Measurements from ENCODE around the gene CDHR5.
"Not testable (repeated sequence)": the region's sequence is repeated elsewhere in the genome, so short reads cannot be mapped to it uniquely, and the experiment has no call there.

CDHR5 gene, protein sequence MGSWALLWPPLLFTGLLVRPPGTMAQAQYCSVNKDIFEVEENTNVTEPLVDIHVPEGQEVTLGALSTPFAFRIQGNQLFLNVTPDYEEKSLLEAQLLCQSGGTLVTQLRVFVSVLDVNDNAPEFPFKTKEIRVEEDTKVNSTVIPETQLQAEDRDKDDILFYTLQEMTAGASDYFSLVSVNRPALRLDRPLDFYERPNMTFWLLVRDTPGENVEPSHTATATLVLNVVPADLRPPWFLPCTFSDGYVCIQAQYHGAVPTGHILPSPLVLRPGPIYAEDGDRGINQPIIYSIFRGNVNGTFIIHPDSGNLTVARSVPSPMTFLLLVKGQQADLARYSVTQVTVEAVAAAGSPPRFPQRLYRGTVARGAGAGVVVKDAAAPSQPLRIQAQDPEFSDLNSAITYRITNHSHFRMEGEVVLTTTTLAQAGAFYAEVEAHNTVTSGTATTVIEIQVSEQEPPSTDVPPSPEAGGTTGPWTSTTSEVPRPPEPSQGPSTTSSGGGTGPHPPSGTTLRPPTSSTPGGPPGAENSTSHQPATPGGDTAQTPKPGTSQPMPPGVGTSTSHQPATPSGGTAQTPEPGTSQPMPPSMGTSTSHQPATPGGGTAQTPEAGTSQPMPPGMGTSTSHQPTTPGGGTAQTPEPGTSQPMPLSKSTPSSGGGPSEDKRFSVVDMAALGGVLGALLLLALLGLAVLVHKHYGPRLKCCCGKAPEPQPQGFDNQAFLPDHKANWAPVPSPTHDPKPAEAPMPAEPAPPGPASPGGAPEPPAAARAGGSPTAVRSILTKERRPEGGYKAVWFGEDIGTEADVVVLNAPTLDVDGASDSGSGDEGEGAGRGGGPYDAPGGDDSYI

DNA sequence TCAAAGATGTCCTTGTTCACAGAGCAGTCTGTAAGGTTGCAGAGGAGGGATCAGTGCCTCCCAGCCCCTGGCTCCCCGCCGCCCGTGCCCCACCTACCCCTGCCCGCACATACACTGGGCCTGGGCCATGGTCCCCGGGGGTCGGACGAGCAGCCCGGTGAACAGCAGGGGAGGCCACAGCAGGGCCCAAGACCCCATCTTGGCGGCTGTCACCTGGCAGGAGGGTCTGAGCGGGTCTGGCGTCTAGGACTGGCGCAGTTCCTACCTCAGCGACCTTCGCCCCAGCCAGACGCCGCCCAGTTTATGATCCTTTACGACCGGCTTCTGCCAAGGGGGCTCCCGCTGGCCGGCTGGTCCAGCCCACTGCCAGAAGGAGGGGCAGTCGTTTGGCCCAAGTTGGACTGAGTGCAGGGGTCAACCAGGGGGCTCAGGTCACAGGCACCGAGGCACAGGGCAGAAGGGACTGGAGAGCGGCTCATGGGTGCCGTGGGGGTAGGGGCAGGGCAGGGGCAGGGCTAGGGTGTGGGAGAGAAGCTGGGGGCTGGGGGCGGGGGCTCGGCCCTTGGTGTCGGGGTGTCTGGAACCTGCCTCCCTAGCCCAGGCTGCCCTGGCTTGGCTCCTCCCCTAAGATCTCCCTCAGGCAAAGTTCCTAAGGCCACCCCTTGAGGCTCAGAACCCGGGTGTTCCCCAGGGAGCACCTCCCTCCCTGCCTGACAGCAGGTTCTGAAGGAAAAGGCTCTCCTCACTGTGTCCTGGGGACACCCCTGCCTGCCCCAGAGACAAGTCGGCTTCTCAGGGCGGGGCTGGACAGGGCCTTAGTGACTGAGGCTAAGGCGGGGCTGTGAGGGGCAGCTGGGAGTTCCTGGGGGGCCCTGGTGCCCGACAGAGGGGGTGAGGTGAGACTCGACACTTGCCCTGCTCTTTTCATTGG is at the start of gene CDHR5:
TSS of gene CDHR5 (minus strand) at position 251 of the 931 bp plus-strand sequence. CDS start at position 198, 53 bp downstream.
- no peak for DNase-seq (ENCODE audit: low read depth)

DNA sequence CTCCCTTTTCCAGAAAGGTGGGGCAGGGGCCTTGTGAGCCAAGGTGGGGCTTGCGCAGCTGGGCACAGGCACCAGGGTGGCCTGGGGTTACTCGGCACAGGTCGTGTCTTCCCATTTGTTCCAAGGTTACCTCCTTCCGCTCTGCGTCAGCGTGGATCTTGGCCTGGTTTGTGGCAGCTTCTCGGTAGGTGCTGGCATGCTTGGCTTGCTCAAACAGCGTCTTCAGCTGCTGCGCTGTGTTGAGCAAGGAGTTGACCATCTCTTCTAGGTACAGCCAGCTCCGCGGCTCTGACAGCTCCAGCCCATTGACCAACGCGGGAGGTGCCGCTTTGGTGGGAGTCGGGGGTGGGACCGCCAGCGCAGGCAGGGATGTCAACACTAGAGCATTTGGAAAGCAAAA is 49.7 kb upstream of the CDHR5 start:
- DNase-seq (ENCODE audit: low read depth): no peak

DNA sequence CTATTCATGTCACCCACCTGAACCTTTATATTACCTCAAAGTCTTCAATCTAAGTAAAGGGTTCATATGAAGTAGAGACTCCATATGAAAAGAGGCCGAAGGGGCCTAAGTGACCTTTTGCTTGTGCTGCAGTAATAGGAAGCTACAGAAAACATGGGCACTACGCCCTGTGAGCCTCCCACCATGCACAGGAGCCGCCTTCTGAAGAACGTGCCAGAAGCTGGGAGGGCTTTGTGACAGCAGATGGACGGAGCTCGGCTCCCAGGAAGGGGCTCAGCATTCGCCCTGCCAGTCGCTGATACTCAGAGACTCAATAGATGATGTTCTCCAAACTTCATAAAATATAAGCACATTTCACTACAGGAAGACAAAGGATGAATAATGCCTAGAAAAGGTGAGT is 49.1 kb upstream of the CDHR5 start:
- no peak for DNase-seq (ENCODE audit: low read depth)

DNA sequence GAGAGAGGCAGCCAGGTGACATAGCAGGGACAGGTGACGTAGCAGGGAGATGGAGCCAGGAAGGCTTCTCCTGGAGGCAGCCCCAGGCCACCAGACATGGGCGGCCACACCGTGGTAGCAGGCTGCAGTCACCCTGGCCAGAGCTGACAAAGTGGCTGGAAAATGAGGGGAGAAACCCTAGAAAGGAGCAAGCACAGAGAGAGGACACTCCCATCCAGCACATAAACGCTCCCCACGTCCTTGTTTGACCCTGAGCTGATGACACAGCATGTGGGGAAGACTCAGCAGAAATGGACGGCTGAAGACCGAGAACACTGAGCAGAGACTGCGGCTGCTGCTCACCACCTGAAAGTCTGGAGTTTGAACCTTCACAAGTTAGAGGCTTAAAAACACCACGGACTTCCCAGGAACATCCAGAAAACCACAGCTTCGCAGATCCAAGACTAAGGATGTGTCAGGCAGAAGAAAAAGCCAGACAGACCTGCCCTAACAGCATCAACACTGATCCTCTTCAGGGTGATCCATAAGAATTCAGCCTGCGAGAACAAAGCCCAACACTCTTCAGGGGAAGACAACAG is 41.0 kb upstream of the CDHR5 start:
- no peak for DNase-seq (ENCODE audit: low read depth)

DNA sequence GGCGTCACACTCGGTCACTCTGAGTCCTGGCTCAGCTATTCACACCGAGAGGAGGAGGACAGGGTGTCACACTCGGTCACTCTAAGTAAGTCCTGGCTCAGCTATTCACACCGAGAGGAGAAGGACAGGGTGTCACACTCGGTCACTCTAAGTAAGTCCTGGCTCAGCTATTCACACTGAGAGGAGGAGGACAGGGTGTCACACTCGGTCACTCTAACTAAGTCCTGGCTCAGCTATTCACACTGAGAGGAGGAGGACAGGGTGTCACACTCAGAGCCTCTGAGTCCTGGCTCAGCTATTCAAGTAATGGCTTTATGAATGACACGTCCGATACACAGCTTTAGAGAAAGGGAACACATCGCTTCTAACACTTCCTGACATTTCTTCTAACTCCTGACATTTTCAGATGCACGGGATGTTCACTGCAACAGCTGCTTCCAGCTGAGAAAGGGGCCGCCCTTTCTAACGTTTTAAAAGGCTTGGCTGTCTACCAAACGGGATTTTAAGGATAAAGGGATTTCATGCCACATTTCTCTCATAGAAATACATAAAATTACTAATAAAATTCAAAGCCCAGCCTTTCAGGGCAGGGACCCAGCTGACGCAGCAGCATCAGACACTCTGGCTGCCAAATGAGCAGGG is 40.4 kb upstream of the CDHR5 start:
- DNase-seq (ENCODE audit: low read depth): no peak

DNA sequence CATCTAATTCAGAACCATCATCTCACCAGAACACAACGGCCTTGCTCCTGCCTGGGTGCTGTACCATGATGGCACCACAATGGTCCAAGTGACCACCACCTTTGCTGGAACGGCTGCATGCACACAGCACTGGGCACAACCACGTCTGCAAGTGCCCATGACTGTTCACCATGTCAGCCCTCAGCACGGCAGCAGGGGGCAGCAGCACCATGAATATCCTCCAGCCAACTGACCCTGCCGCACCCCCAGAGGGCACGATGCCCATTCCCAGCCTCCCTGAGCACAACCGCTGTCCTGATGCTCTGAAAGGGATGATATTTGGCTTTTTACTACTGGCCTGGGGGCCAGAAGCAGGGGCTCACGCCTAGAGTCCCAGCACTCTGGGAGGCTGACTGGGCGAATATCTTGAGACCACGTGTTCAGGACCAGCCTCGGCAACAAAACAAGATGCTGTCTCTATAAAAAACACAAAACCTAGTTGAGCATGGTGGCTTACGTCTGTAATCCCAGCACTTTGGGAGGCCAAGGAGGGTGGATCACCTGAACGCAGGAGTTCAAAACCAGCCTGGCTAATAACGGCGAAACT is 38.0 kb upstream of the CDHR5 start:
- DNase-seq (ENCODE audit: low read depth): no peak

DNA sequence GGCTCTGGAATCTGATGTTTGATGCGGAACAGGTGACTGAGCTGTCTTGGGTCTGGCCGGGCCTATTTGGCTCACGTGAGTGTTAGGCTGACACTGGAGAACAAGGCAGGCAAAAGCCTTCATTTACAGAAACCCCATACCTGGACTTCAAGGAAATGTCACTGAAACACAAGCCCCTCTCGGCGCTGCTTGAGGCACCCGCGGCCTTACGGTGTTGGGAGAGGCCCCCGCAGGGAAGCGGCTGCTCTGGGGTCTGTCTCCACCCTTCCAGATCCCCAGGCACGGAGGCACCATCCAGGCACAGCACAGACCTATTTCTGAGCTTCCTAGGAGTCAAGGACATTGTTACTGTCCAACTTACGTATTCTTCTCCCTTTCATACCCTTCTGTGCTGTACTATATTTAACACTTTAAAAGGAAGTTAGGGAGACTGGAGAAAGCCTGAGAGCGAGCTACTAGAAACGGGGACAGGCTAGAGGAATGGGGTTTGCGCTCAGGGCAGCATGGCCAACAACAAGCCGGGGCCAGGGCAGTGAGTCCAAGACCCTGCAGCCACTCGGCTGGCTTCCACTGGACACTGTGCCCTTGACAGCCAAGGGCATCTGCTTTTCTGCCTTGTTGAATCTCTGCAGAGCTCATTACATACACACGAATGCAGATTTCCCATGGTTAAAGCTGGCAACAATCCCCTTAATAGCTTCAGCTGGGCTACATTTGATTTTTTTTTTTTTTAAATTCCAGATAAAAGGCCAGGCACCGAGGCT is 36.1 kb upstream of the CDHR5 start:
- no peak for DNase-seq (ENCODE audit: low read depth)

DNA sequence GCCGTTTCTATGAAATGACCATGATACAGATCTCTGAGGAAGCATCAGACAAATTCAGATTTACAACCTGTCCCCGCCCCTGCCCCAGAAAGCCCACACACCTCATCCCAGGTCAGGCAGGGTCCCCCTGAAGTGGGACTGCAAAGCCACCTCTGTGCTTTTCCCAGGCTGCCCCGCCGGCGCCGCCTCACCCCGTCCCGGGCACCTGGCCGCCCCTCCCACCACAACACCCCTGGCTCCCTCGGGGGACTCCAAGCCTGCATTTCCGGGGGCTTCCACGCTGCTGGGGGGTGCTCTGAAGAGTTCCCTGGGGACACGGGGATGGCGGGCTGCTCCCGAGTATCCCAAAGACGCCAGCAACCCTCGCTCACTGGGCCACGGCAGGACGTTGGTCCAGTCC is 35.5 kb upstream of the CDHR5 start:
- DNase-seq (ENCODE audit: low read depth): no peak

DNA sequence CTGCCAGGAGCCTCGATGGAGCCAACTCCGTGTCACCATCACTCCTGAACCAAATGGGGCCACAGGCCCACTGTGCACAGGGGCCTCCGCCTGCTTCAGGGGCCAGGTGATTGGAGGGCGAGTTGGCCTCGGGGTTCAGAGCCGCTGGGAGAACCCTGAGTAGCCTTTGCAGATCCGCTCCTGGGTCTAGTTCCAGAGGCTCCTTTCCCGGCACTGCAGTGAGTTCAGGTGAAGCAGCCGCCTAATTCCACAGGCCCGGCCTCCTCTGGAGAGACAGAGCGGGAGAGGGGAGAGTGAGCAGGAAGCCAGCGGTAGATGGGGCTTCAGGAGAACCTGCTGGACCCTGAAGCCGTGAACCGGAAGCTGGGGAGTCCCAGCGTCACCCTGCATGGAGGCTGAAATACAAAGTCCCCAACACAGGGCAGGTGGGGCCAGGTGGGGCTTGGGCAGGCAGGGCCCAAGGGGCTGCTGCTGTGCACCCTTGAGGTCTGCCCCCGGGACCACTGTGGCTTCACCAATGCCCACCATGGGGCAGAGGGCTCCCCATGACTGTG is 34.9 kb upstream of the CDHR5 start:
- DNase-seq (ENCODE audit: low read depth): no peak

DNA sequence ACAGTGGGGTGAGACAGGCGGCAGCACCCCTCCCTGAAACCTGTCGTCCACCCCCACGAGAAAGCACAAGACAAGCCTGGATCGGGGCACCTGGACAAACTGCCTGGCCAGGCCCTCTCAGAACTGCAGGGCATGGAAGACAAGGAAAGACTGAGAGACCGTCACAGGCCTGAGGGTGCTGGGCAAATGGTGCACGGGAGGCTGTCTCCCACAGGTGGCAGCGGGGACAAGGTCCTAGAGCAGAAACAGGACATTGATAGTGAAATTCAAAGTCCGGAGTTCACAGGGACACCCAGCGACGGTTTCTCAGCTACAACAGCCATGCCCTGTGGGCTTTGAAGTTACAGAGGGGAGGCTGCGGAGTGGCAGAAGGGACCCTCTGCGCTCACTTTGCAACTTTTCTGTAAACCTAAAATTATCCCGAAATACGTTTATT is 33.0 kb upstream of the CDHR5 start:
- no peak for DNase-seq (ENCODE audit: low read depth)

DNA sequence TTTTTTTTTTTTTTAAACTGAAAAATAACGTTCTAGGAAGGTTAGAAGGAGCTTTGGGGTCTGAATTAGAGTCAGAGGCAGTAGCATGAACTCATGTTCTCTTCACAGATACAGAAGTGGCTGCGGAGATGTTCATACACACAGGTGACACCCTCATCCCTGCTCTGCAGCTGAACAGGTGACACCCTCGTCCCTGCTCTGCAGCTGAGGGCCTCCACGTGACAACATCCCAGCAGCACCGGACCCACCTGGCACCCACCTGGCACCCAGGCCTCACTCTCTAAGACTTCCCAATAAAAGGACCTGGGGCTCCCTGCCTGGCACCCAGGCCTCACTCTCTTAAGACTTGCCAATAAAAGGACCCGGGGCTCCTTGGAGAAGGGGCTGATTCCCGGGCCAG is 32.1 kb upstream of the CDHR5 start:
- no peak for DNase-seq (ENCODE audit: low read depth)

DNA sequence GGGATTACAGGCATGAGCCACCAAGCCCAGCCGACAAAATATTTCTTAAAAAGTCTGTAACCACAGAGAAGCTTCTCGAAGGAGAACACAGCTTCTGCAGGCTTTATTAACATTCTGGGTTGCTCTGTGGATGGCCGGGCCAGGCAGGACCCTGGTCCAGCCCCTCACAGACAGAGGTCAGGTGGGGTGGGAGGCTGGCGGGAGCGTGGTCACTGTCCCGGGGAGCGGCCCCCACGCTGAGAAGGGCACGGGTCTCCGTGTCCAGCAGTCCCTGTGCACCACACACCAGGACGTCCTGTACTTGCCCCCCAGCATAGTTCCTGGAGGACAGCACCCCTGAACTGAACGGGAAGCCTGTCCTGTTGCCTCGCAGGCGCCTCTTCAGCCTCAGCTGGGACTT is 31.7 kb upstream of the CDHR5 start:
- no peak for DNase-seq (ENCODE audit: low read depth)

DNA sequence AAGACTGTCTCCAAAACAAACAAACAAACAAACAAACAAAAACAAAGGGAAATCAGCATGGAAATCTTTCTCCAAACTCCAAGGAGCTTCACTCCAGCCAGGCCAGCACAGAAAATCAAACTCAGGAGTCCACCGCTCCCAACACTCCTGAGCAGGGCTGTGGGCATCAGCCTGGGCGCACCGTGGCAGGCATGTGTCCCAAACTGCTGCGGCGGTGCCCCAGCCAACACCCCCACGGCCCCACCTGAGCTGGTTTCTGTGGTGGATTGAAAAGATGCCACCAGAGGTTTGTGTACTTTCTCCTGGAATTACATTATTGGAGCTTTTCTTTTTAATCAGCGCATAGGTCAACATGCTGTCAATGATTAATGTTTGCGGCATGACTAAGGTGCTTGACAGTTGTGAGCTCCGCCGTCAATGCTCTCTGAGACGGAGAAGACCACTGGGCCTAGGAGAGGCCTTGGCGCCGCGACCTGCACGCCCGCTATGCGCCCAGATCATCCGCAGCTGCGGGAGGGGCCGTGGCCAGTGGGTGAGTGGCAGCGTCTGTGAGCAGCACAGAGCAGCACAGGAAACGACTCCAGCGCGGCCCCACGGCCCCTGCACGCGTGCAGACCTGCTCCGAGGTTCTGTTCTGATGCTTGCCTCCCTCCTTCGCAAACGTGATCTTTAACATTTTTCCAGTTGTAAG is 30.4 kb upstream of the CDHR5 start:
- DNase-seq (ENCODE audit: low read depth): no peak

DNA sequence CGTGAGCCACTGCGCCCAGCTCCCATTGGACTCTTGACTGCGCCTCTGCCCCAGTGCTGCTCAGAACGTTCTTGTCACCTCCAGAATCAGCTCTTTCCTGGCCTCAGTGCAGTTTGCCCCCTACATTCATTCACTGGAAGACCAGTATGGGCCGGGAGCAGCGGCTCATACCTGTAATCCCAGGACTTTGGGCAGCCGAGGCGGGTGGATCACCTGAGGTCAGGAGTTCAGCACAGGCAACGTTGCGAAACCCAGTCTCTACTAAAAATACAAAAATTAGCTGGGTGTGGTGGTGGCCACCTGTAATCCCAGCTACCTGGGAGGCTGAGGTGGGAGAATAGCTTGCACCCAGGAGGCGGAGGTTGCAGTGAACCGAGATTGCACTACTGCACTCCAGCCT is 29.7 kb upstream of the CDHR5 start:
- DNase-seq (ENCODE audit: low read depth): not testable (repeated sequence)

DNA sequence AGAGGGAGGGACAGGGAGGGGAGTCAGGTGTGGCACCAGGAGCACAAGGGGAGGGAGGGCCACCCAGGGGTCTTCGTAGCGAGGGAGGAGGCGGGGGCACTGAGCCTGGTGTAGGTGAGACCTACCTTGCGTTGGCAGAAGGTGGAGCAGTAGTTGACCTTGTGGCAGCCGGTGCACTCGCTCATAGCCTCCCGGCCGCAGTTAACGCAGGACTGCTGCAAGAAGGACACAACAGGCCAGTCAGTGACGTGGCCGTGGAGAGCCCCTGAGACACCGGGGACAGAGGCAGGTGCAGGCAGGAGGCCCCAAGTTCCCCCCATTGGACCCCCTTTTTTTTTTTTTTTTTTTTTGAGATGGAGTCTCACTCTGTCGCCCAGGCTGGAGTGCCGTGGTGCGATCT is 29.1 kb upstream of the CDHR5 start:
- DNase-seq (ENCODE audit: low read depth): no peak

DNA sequence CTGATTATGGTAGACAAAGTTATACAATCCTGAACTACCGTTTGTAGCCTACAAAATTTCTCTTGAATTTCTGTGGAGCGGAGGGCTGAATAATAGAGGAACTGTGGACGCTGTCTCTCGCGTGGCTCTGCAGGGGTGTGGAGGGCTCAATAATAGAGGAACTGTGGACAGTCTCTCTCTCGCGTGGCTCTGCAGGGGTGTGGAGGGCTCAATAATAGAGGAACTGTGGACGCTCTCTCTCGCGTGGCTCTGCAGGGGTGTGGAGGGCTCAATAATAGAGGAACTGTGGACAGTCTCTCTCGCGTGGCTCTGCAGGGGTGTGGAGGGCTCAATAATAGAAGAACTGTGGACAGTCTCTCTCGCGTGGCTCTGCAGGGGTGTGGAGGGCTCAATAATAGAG is 28.4 kb upstream of the CDHR5 start:
- DNase-seq (ENCODE audit: low read depth): not testable (repeated sequence)

DNA sequence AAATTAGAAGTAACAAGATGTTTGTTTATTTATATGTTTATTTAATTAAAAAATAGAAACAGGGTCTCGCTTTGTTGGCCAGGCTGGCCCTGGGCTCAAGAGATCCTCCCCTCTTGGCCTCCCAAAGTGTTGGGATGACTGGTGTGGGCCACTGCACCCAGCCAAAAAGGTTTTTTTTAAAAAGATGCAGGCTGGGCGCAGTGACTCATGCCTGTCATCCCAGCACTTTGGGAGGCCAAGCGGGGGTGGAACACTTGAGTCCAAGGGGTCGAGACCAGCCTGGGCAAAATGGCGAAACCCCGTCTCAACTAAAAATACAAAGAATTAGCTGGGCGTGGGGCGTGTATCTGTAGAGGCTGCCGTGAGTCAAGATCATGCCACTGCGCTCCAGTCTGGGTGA is 25.7 kb upstream of the CDHR5 start:
- no peak for DNase-seq (ENCODE audit: low read depth)

DNA sequence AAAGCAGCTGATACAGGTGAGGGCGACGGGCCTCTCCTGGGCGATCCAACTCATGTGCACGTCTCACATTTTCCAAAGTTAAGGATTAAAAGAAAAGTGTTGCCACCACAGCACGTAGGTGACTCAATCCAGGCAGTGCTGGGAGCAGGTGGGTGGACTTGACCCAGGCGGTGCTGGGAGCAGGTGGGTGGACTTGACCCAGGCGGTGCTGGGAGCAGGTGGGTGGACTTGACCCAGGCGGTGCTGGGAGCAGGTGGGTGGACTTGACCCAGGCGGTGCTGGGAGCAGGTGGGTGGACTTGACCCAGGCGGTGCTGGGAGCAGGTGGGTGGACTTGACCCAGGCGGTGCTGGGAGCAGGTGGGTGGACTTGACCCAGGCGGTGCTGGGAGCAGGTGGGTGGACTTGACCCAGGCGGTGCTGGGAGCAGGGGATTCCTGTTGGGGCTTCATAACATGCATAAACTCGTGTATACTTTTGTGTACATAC is 23.0 kb upstream of the CDHR5 start:
- DNase-seq (ENCODE audit: low read depth): not testable (repeated sequence)

DNA sequence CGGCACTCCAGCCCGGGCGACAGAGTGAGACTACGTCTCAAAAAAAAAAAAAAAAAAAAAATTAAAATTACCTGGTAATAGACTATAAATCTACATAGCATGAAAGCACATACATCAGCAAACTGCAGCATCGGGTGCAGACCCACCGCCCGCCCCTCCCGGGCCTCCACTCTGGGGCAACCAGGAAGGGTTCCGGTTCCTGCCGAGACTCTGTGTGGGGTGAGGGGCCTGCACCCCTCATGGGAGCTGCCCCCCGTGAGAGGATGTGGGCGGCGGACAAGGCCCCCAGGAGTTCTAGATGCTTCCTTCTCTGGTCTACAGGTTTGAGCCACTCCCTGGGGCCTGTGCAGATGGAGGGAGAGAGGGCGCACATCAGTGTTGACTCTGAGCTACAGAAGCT is 21.5 kb upstream of the CDHR5 start:
- DNase-seq (ENCODE audit: low read depth): no peak
